ACHN (cell line): ENCODE results near the gene COL5A1.

Source experiments
- DNase-seq: peaks from one replicate; pipeline ENCODE4 v3.0.0-alpha.2; 2015
- in situ Hi-C: cut with HindIII; loops from 2 replicates; pipeline ENCODE4 v1.10.0; 2017; ENCODE audit warnings: low sequenced_read_pairs, low pct_ligation_motif_present, low pct_unique_long_range_greater_than_20kb

Gene COL5A1

DNA sequence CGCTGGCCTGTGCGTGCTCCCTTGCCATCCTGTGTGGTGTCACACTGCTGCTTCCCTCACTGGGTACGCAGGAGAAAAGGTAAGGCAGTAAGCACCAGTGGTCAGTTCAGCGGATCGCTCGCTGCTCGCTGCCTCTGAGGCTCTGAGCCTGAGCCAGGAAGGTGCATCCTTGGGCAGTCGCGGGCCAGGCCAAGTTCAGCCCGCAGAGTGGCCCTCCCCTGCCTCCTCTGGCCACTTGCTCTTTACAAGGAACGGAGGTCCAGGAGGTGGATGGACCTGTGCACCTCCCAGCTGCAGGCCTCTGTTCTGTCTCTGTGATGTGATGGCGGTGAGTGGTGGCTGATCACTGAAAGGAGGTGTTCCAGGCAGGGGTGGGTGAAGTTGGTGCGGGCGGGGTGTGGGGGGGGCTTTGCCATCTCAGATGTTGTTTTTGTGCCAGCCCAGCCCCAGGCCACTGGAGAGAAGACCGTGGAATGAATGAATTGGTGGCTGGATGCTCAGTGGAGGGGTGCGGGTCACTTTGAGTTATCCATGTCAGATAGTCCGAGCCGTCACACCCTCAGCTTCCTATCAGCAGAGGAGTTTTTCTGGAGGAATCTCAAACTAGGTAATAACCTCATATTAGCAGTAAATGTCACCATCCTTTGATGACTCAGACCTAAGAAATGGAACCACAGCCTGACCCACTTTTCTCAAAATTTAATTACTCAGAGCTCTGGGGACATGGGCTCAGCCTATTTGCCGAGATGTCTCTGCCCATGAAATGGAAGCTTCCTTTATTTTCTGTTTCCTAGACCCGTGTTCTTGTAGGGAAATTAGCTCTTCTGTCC, 7.3 kb downstream of the COL5A1 start:
- in situ Hi-C loops, result no loop called here
- no peak for DNase-seq

DNA sequence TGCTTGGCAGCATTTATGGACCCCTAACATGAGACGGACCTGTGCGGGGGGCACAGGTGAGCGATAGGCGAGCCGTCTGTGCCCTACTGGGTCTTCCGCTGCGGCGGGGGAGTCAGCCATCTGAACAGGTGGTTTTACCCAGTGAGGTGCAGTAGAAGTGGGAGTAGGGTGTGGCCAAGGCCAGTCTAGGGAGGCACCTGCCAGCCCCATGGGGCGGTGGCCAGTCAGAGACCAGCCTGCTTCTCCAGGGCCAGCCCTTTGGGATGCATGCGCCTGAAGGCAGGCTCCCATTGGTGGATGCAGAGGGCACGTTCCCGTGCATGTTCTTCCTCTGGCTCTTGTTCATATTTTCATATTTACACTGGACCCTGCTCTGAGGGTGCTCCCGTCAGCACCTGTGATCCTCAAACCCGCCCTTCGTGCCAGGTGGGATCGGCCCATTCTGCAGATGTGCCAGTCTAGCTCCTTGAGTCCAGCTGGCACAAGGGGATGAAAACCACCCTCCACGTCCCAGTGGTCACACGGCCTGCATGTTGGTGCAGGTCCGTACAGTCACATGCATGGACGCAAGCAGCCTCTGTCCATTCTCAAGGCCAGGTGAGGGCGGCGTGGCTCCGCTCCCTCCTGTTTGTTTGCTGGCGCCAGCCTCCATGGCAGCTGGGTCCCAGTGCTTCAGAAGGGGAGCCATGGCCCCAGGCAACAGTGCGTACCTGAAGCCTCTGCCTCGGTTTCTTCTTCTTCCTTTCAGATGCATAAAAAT, 9.0 kb downstream of the COL5A1 start:
- in situ Hi-C loops, result no loop called here
- DNase-seq, result no peak

DNA sequence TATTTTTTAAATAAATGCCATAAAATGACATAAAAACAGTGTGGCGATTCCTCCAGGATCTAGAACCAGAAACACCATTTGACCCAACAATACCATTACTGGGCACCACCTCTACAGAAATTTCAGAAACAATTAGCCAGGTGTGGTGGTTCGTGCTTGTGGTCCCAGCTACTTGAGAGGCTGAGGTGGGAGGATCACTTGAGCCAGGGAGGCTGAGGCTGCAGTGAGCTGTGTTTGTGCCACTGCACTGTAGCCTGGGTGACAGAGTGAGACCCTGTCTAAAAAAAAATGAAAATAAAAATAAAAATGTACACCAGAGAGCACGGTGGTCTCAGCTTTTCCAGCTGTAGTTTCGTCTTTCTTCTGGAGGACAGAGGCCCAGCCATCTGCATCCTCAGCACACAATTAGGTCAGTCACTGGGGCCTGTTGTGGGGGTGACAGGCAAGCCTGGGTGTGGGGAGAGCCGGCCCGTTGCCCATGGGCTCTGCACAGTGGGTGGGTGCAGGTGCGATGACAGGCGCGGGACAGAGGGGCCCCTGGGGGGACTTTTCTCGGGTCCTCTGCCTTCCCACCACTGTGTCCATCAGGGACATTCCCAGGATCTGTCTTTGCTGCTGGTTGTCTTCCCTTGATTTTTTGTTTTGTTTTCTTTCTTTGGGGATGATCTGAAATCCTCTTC, 9.8 kb downstream of the COL5A1 start:
- no peak for DNase-seq
- in situ Hi-C loops, result no loop called here

DNA sequence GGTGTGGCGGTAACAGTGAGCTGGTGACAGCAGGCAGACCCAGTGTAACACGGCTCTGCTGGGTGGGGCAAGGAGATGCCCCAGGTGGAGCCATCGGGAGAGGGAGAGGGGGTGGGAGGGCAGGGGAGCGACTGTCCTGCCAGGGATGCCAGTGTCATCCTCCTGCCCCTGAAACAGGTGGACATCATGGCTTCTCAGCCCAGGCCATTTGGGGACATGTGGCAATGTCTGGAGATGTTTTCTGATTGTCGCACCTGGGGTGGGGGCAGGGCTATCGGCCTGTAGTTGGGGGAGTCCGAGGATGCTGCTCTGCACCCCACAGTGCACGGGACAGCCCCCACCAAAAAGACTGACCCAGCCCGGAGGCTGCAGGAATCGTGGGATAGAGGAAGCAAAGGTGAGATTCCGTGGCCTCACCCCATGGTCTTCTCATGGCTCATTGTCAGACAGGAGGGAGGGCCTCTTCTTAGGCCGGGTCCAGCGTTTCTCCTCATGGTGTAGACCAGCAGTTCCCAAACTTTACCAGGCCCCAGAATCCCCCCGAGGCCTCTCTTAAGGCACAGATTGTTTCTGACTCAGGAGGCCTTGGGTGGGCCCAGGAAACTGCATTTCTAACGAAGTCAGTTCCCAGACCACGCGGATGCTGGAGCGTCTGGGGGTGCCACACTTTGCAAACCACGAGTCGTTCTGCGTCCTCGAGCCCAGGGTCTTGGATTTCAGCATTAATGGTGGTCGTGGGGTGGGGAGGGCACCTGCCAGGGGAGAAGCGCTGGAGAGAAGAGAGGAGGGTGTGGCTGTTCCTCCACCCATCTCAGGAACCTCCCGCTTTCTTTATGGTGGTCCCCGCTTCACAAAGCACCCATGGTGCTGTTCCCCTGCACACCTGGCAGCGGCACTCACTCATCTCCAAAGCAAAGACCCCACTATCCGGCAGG, 11.0 kb downstream of the COL5A1 start:
- DNase-seq, result no peak
- in situ Hi-C loops, result no loop called here

DNA sequence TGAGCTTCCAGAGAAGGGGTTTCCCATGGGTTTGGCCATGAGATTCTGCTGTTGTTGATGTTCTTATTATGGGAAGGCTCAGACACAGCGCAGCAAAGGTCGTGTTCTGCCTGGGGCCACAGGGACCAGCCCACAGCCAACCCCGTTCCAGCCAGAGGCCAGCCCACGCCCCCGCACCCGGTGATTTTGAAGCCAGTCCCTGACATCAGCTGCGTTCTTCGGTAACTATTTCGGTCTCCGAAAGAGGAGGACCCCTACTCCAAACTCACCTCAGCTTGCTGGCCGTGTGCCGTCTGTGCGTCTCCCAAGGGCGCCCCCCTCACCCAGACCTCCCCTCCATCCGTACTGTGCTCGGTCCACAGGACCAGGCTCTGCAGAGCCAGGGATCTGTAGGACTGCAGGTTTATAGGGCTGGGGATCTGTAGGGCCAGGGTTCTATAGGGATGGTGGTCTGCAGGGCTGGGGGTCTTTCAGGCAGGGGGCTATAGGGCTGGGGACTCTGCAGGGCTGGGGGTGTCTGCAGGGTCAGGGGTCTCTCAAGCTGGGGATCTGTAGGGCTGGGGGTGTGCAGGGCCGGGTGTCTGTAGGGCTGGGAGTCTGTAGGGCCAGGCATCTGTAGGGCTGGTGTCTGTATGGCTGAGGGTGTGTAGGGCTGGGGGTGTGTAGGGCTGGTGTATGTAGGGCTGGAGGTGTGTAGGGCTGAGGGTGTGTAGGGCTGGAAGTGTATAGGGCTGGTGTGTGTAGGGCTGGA, 11.8 kb downstream of the COL5A1 start:
- no peak for DNase-seq
- in situ Hi-C loops, result no loop called here

DNA sequence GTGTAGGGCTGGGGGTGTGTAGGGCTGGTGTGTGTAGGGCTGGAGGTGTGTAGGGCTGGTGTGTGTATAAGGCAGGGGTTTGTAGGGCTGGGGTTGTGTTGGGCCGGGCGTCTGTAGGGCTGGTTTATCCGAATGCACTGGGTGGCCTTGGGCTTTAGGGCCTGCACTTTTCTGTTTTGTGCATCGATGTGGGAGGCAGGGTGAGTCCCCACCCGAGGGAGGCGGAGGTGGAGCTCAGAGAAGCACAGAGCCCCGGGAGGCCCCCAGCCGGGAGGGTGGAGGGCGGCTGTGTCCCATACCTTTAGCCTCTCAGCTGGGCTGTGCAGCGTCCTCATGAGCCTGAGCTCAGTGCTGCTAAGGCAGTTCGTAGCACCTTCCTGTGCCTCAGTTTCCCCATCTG, 13.5 kb downstream of the COL5A1 start:
- no peak for DNase-seq
- in situ Hi-C loops, result no loop called here

DNA sequence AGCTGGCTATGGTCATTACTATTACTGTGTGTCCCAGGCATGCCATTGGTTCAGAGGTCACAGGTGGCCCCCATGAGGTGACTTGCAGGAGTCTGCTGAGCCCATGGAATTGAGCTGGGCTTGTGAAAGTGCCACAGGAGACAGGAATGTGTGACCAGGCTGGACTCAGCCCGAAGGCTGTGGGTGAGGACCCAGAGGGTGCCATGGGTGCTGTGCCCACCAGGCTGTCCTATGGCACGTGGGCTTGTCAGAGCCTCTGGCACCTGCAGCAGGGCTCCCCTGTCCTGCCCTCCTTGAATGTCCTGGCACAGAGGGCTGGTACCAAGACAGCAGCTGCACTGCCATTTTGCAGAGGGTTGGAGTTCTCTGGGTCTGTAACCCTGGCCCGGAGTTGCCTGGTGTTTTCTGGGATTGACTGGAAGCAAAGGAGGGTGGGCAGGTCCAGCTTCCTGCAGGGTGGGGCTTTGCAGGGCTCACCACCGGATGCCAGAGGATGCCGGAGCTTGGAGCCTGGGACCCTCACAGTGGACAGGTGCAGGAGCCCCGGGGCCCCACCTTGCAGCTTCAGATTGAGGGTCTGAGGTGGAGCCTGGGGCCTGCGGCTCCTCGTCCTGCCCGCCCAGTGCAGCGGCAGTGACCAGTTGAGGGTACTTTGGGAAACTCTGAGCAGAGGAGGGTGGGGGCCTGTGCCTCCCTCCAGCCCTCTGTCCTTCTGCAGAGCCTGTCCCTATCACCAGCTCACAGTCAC, 14.2 kb downstream of the COL5A1 start:
- in situ Hi-C loops, result no loop called here
- DNase-seq, result no peak

DNA sequence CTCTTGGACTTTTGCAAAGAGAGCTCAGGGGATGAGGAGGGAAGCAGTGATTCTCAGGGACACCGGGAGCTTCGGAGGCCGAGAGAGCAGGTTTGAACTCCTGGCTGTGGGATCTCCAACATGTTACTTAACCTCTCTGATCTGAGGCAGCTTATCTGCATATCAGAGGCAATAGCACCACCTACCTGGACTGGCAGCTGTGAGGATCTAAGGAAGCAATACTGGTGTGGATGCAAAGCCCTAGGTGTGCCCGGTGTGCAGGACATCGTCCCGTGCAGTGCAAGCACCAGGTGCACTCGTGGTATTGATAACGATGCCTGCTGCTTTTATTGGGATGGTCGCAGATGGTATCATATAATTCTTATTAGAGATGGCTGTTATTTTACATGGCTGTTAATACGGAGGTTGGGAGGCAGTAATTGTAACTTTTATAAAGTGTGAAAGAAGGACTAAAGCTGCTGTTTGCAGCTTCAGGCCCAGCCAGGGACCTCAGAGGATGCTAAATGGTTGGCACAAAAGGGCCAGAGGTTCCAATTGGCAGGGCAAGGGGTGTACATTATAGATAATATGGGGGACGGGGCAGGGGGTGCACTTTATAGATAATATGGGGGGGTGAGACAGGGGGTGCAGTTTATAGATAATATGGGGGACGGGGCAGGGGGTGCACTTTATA, 14.9 kb downstream of the COL5A1 start:
- DNase-seq, result peak; percentile 7

DNA sequence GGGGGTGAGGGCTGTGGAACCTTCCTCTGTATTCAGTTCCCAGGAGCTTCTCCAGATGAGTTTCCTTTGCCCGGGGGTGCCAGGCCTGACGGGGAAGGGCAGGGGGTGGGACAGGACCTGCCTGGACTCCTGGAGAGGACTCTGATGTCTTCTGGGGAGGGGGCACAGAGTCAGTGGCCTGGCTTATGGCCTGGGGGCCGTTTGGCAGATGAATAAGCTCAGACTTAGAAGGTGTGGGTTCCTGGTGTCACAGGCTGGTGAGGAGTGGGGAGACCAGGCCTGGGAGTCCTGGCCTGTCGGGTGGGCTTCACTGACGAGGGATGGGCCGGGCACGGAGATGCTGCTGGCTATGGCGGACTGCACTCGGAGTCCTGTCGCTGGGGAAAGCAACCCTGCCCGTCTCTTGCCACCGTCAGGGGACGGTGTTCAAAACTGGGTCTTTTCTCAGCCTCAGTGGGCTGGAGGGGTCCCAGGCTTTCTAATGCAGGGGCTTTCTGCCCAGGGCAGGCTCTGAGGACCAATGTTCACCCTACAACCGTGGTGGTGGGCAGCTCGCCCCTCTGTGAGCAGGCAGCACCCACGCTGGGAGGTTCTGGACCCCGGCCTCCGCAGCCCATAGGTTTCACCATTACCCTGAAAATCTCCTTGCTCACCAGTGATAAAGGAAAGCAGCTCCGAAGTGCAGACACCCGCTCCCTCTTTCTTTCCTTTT, 16.2 kb downstream of the COL5A1 start:
- in situ Hi-C loops, result no loop called here
- no peak for DNase-seq

More for the DNA sequence above, 14.9 kb downstream of the COL5A1 start:
- in situ Hi-C loops, result no loop called here

DNA sequence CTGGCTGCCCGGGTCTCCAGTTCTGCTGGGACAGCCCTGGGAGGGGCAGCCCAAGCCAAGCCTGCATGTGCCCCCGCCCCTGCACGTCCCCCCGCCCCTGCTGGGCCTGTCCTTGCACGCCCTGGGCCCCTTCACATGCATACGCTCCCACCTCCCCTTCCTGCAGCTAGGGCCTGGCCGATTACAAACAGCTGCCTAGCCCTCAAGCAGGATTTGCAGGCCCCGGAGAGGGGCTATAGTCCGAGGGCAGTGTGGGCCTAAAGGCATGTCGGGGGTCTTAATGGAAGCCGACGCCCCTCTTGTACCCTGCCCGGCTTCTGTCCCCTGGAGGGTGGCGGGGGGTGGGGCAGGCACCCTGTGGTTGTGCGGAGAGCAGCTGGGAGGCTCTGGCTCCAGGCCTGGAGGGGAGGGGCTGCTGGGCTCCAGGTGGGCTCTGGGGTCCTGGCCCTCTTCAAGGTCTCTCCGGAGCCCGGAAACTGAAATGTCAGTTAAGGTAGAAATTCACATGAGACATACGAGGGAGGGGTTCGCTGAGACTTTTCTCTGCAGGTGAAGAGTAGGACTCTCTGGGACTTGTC, 16.9 kb downstream of the COL5A1 start:
- no peak for DNase-seq
- in situ Hi-C loops, result no loop called here

DNA sequence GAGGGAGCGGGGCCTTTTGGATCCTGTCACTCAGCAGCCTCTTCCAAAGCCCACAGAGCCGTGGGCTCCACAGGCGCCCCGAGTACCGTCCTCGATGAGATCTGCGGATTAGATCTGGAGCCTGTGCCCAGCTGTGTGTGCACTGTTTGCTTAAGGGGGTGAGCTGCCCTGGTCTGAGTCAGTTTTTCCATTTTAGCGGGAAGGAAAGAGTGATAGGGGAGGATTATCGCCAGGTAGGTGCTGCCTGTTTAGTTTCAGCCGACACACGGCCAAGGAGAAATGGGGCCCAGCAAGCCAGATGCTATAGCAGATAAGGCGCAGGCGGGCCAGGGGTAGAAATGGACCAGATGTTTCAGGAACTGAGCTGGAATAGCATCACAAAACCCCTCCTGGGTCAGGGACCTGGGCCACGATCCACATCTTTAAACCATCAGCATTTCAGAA, 18.1 kb downstream of the COL5A1 start:
- DNase-seq, result no peak
- in situ Hi-C loops, result no loop called here

DNA sequence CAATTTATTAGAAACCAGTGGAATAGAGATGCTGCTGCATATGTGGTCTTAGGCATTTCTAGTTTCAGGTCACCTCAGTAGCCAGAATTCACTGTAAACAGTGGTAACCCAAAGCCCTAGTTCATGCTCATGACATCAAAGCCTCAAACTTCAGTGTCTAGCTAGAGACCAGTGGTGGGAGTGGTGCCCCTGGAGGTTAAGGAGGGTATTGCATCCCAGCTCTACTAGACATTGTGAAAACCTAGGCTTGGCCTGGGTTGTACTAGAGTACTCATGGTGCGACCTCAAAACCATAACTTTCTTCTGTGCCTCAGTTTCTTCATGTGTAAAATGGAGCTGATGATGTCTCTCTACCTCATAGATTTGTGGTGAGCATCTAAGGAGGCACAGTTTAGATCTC, 18.8 kb downstream of the COL5A1 start:
- in situ Hi-C loops, result no loop called here

DNA sequence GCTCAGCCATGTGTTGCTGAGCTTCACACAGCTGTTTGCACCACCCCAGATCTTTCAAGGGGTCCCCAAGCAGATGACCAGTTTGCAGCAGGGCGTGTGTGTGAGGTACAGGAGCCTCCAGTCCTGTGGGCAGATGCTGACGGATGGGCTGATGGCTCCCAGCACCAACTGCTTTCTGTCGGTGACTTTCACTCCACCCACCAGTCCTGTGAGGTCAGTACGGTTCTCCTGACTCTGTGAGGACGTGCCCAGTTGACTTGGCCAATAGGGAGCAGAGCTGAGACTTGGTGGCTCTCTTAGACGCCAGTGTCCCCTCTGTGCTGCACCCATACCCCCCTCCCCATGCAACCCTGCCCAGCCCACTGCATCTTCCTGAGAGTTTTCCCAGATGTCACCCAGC, 19.7 kb downstream of the COL5A1 start:
- in situ Hi-C loops, result no loop called here
- no peak for DNase-seq

More for the DNA sequence above, 18.8 kb downstream of the COL5A1 start:
- peak; percentile 11 for DNase-seq

DNA sequence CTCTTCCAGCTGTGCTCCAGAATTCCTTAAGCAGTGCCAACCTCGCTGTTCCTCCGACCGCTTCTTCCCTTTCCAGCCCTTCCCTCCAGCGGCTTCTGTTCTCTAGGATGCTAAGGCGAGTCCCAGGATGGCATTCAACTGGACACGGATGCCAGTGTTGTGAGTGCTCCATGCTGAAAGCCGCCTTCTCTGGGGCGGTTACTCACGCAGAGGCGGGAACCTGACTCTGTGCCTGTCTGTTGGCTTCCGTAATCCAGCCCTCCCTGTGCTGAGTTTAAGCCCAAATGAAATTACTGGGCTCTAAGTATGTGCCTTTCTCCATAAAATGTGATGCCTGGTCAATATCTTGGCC, 20.2 kb downstream of the COL5A1 start:
- in situ Hi-C loops, result no loop called here
- DNase-seq, result no peak

DNA sequence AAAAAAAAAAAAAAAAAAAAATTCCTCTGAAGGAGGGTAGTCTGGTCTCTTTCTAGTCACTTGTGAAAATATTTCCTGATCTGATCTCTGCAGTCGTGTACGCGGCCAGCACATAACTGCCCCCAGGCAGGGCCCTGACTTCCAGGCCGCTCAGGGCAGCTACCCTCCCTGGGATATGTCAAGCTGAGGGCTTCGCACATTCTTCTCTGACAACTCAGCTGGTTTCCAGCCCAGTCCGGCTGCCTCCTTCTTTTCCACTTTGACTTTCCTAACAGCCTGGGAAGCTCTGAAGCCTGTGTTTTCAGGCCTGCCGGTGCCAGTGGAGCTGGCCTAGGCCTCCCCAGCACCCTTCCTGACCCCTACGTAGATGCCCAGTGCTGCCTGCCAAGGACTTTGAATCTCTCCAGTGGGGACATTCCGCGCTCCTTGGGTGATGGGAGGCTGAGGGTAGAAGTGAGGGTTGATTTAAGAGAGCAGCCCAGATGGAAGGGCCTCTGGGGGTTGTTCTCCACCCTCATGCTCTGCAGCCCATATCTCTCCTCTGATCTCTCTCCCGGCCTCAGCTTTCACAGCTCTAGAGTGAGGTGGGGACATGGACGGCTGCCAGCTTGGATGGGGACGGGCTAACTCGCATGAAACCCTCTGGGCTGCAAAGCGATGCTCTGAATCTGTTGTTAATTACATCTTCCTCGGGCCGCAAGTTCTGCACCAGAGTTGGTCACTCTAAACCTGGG, 20.7 kb downstream of the COL5A1 start:
- DNase-seq, result no peak
- in situ Hi-C loops, result no loop called here
